Keratinocyte (primary cell): ENCODE data around the gene SAMHD1.

Experiments used
- EZH2 ChIP-seq: IDR thresholded peaks from one replicate; pipeline ENCODE4 v1.6.1; 2012; ENCODE audit warnings: inconsistent platforms, mild to moderate bottlenecking, low read length, moderate library complexity
- TF ChIP-seq, protein P1 (sequence below), 3 experiments: IDR thresholded peaks in 1 of 3; conservative IDR thresholded peaks in 1 of 3; optimal IDR thresholded peaks in 1 of 3; 2 replicates in 2 of 3; 3 replicates in 1 of 3; pipeline versions ENCODE3 to v1.5.1; 2011; ENCODE audit warnings: low read length in 3 of 3, mild to moderate bottlenecking in 3 of 3, moderate library complexity in 2 of 3, control low read depth in 1 of 3, inconsistent platforms in 1 of 3; ENCODE audit not compliant: insufficient read depth in 2 of 3; ENCODE audit errors: extremely low read depth in 1 of 3

DNA sequence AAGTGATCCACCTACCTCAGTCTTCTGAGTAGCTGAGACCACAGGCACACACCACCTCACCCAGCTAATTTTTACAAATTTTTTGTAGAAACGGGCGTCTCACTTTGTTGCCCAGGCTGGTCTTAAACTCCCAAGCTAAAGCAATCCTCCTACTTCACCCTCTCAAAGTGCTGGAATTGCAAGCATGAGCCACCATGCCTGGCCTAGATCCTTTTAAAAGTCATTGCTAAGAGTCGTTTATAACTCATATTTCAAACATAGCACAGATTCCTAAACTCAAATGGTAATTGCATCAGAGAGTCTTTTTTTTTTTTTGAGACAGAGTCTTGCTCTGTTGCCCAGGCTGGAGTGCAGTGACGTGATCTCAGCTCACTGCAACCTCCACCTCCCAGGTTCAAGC, 7.7 kb upstream of the SAMHD1 start:
- TF ChIP-seq, protein P1, sequence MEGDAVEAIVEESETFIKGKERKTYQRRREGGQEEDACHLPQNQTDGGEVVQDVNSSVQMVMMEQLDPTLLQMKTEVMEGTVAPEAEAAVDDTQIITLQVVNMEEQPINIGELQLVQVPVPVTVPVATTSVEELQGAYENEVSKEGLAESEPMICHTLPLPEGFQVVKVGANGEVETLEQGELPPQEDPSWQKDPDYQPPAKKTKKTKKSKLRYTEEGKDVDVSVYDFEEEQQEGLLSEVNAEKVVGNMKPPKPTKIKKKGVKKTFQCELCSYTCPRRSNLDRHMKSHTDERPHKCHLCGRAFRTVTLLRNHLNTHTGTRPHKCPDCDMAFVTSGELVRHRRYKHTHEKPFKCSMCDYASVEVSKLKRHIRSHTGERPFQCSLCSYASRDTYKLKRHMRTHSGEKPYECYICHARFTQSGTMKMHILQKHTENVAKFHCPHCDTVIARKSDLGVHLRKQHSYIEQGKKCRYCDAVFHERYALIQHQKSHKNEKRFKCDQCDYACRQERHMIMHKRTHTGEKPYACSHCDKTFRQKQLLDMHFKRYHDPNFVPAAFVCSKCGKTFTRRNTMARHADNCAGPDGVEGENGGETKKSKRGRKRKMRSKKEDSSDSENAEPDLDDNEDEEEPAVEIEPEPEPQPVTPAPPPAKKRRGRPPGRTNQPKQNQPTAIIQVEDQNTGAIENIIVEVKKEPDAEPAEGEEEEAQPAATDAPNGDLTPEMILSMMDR (optimal IDR thresholded peaks at IDR 0.05 in 1 of 3, IDR thresholded peaks at IDR 0.05 in 1 of 3, conservative IDR thresholded peaks at IDR 0.05 in 1 of 3; ENCODE audit: extremely low read depth in 1 of 3, insufficient read depth in 2 of 3, low read length in 3 of 3) = no peak
- no peak for TF ChIP-seq EZH2
